WERI-Rb-1 (cell line): ENCODE results near the gene SCYGR4.

Source experiments
- DNase-seq: peaks from one replicate; pipeline ENCODE4 v3.0.0-alpha.2; 2020
- H3K27ac ChIP-seq: fragments of 250-450 bp; sonication (Bioruptor Pico); 2 replicates; pipeline ENCODE4 v1.5.1; 2020; ENCODE audit warnings: mild to moderate bottlenecking, moderate library complexity
- H3K27me3 ChIP-seq: fragments of 250-450 bp; sonication (Bioruptor Pico); 2 replicates; pipeline ENCODE4 v1.5.1; 2021; ENCODE audit warnings: mild to moderate bottlenecking, low read depth, moderate library complexity; ENCODE audit not compliant: insufficient read depth, severe bottlenecking
- H3K36me3 ChIP-seq: fragments of 250-450 bp; sonication (Bioruptor Pico); 2 replicates; pipeline ENCODE4 v1.5.1; 2020; ENCODE audit warnings: mild to moderate bottlenecking, moderate library complexity
- H3K4me3 ChIP-seq: 2 replicates; pipeline ENCODE4 v1.5.1; 2011; ENCODE audit warnings: low read depth, mild to moderate bottlenecking, control low read depth, low read length
- H3K9me3 ChIP-seq: fragments of 250-450 bp; sonication (Bioruptor Pico); 2 replicates; pipeline ENCODE4 v1.5.1; 2021; ENCODE audit warnings: mild to moderate bottlenecking, moderate library complexity; ENCODE audit not compliant: severe bottlenecking
- TF ChIP-seq, protein P1 (sequence below): IDR thresholded peaks from 2 replicates; pipeline ENCODE4 v1.5.1; 2011; ENCODE audit warnings: low read depth, mild to moderate bottlenecking, control low read depth, inconsistent platforms, low read length

SCYGR4 gene

GRCh38 chr2:227615906-227616305 is 1.4 kb upstream of the SCYGR4 start:
- TF ChIP-seq, protein P1, sequence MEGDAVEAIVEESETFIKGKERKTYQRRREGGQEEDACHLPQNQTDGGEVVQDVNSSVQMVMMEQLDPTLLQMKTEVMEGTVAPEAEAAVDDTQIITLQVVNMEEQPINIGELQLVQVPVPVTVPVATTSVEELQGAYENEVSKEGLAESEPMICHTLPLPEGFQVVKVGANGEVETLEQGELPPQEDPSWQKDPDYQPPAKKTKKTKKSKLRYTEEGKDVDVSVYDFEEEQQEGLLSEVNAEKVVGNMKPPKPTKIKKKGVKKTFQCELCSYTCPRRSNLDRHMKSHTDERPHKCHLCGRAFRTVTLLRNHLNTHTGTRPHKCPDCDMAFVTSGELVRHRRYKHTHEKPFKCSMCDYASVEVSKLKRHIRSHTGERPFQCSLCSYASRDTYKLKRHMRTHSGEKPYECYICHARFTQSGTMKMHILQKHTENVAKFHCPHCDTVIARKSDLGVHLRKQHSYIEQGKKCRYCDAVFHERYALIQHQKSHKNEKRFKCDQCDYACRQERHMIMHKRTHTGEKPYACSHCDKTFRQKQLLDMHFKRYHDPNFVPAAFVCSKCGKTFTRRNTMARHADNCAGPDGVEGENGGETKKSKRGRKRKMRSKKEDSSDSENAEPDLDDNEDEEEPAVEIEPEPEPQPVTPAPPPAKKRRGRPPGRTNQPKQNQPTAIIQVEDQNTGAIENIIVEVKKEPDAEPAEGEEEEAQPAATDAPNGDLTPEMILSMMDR: no peak
- Histone ChIP-seq H3K36me3 (no peaks in the 10 kb centered on the region), H3K27me3 (no peaks in the 10 kb centered on the region), H3K9me3 (no peaks in the 10 kb centered on the region), H3K4me3 (no peak overlapping the region), H3K27ac (no peak overlapping the region)
- no peak for DNase-seq

- no peak overlapping the region for H3K4me3 ChIP-seq
- no peak overlapping the region for H3K27ac ChIP-seq
- no peaks in the 10 kb centered on the region for H3K27me3 ChIP-seq
- no peaks in the 10 kb centered on the region for H3K36me3 ChIP-seq
- DNase-seq: no peak
- no peaks in the 10 kb centered on the region for H3K9me3 ChIP-seq
- TF ChIP-seq, protein P1: no peak
These were observed 667 bp upstream of the SCYGR4 start for GRCh38 chr2:227616631-227617030.

- Histone ChIP-seq H3K27me3 (no peaks in the 10 kb centered on the region), H3K9me3 (no peaks in the 10 kb centered on the region), H3K36me3 (no peaks in the 10 kb centered on the region), H3K4me3 (no peak overlapping the region), H3K27ac (no peak overlapping the region)
- TF ChIP-seq, protein P1: no peak
- DNase-seq: no peak
These were observed 5.9 kb downstream of the SCYGR4 start for GRCh38 chr2:227623226-227623625.

DNA sequence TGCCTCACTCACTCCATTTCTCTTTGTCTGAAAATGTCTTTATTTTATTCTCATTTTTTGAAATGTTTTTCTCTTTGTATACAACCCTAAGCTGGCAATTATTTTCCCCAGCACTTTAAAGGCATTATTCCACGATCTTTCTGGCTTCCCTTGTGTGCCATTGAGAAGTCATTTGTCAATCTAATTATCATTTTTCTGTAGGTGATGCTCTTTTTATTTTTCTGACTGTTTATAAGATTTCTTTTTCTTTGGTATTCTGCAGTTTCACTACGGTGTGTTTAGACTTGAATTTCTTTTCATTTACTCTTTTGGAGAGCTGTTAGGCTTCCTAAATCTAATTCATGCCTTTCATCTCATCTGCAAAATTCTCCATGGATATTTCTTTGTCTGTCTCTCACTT is 8.1 kb downstream of the SCYGR4 start:
- Histone ChIP-seq H3K4me3 (no peak overlapping the region), H3K27me3 (peaks cover 3% of the 10 kb centered on the region), H3K9me3 (no peaks in the 10 kb centered on the region), H3K27ac (no peak overlapping the region), H3K36me3 (no peaks in the 10 kb centered on the region)
- no peak for DNase-seq
- TF ChIP-seq, protein P1: no peak

DNA sequence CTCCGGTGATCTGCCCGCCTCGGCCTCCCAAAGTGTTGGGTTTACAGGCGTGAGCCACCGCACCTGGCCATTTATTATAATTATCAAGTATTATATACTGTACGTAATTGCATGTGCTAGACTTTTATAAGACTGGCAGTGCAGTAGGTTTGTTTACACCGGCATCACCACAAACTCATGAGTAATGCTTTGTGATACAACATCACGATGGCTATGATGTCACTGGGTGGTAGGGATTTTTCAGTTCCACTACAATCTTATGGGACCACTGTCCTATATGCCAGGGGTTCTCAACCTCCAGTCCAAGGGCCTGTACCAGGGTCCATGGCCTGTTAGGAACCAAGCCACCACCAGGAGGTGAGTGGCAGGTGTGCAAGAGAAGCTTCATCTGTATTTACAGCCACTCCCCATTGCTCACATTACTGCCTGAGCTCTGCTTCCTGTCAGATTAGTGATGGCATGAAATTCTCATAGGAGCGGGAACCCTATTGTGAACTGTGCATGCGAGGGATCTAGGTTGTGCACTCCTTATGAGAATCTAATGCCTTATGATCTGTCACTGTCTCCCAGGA is 9.4 kb downstream of the SCYGR4 start:
- TF ChIP-seq, protein P1: no peak
- no peak overlapping the region for H3K27ac ChIP-seq
- peaks cover 3% of the 10 kb centered on the region for H3K27me3 ChIP-seq

DNA sequence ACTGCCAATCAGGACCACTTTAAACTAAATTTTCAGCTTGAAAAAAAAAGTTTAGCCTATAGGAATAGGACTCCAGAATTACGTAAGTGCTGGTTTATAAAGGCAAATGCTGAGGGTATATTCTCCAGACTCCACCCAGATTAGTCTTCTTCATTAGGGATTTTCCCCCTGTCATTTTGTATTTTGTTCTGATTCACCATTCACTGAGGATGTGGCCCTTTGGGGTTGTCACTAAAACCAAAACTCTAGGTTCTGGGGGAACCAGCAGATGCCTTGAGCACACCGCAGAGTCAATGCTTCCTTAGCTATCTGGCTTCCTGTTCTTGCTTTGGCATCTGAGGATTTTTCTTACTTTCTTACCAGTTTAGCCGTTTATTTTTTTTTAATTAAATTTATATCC is 10.5 kb downstream of the SCYGR4 start:
- Histone ChIP-seq H3K9me3 (no peaks in the 10 kb centered on the region), H3K27ac (no peak overlapping the region), H3K36me3 (no peaks in the 10 kb centered on the region), H3K27me3 (peaks cover 3% of the 10 kb centered on the region), H3K4me3 (no peak overlapping the region)
- no peak for DNase-seq
- TF ChIP-seq, protein P1: no peak

More for the DNA sequence above, 9.4 kb downstream of the SCYGR4 start:
- no peak overlapping the region for H3K4me3 ChIP-seq
- H3K36me3 ChIP-seq: no peaks in the 10 kb centered on the region
- H3K9me3 ChIP-seq: no peaks in the 10 kb centered on the region
- no peak for DNase-seq
